Measurements from ENCODE around the gene INHA.

INHA gene

DNA sequence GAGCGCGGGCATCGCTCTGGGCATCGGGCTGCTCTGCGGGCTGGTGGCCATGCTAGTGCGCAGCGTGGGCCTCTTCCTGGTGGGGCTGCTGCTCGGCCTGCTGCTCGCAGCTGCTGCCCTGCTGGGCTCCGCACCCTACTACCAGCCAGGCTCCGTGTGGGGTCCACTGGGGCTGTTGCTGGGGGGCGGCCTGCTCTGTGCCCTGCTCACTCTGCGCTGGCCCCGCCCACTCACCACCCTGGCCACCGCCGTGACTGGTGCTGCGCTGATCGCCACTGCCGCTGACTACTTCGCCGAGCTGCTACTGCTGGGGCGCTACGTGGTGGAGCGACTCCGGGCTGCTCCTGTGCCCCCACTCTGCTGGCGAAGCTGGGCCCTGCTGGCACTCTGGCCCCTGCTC is 24.5 kb upstream of the INHA start:
- WGBS, 2 donors (ENCODE audit: extremely low coverage in 2 of 2, insufficient read length in 2 of 2, insufficient replicate concordance in 1 of 2): no CpG with 5 or more reads among the region's 26 CpGs
- no peak overlapping the region for H3K27ac ChIP-seq (replicated peaks; ENCODE audit: low read length)
- H4K8ac ChIP-seq (ENCODE audit: low read depth, low read length): no peak overlapping the region

GRCh38 chr2:219548990-219549389 is 23.1 kb upstream of the INHA start:
- peaks cover 0 to 3% of the 10 kb centered on the region in 2 donors for H3K9me3 ChIP-seq (replicated peaks in 1 of 2; ENCODE audit: control insufficient read depth in 2 of 2, insufficient read depth in 1 of 2, low read depth in 1 of 2, low read length in 2 of 2)
- no peak overlapping the region for H2BK5ac ChIP-seq (ENCODE audit: low read length)
- peaks cover 8% of the 10 kb centered on the region for H3K79me1 ChIP-seq (ENCODE audit: low read depth, low read length)
- peaks cover 13 to 15% of the 10 kb centered on the region in 2 donors for H3K4me1 ChIP-seq (ENCODE audit: control insufficient read depth in 2 of 2, insufficient read depth in 1 of 2, low read depth in 1 of 2, low read length in 2 of 2)
- no peak overlapping the region for H3K4me2 ChIP-seq (ENCODE audit: insufficient read depth, low read length, poor library complexity, severe bottlenecking)
- peaks cover 0 to 29% (median 0%) of the 10 kb centered on the region in 3 experiments for H3K27me3 ChIP-seq (ENCODE audit: control insufficient read depth in 3 of 3, insufficient read depth in 3 of 3, low read depth in 1 of 3, low read length in 3 of 3)
- no peak overlapping the region for H2AFZ ChIP-seq (ENCODE audit: low read length)
- H2BK120ac ChIP-seq (ENCODE audit: low read depth, low read length): no peak overlapping the region
- H4K91ac ChIP-seq (ENCODE audit: low read depth, low read length, poor library complexity): no peak overlapping the region
- no peak overlapping the region for H2AK5ac ChIP-seq (ENCODE audit: low read depth, low read length)
- no CpG with 5 or more reads among the region's 18 CpGs for whole genome bisulfite sequencing, 2 donors (ENCODE audit: extremely low coverage in 2 of 2, insufficient read length in 2 of 2, insufficient replicate concordance in 1 of 2)
- H3K18ac ChIP-seq (ENCODE audit: low read length): no peak overlapping the region
- H2BK15ac ChIP-seq (ENCODE audit: low read length): no peak overlapping the region
- H3K36me3 ChIP-seq (replicated peaks in 1 of 2; ENCODE audit: control insufficient read depth in 2 of 2, insufficient read depth in 2 of 2, low read length in 2 of 2): peaks cover under 1 to 23% of the 10 kb centered on the region in 2 donors
- H3K27ac ChIP-seq (replicated peaks; ENCODE audit: low read length): no peak overlapping the region
- no peak overlapping the region for H4K8ac ChIP-seq (ENCODE audit: low read depth, low read length)
- no peak for DNase-seq (ENCODE audit: low spot score)
- no peak overlapping the region for H3K4me3 ChIP-seq (ENCODE audit: low read length in 2 of 2)
- no peak overlapping the region for H3K4ac ChIP-seq (ENCODE audit: low read length)
- H3K14ac ChIP-seq (ENCODE audit: low read length): no peak overlapping the region
- no peak overlapping the region for H3K23ac ChIP-seq (ENCODE audit: low read depth, low read length, poor library complexity)
- H3K9ac ChIP-seq (ENCODE audit: low read depth, low read length, poor library complexity): no peak overlapping the region
- H2BK12ac ChIP-seq (ENCODE audit: low read length): no peak overlapping the region

More for the DNA sequence above, 24.5 kb upstream of the INHA start:
- Histone ChIP-seq H2BK15ac (ENCODE audit: low read length) (no peak overlapping the region), H2AK5ac (ENCODE audit: low read depth, low read length) (peak overlapping the region; percentile 28), H3K36me3 (replicated peaks in 1 of 2; ENCODE audit: control insufficient read depth in 2 of 2, insufficient read depth in 2 of 2, low read length in 2 of 2) (peaks cover 0 to 23% of the 10 kb centered on the region in 2 donors), H4K91ac (ENCODE audit: low read depth, low read length, poor library complexity) (no peak overlapping the region), H3K14ac (ENCODE audit: low read length) (no peak overlapping the region), H3K23ac (ENCODE audit: low read depth, low read length, poor library complexity) (peak overlapping the region; percentile 65), H3K79me1 (ENCODE audit: low read depth, low read length) (peaks cover 2% of the 10 kb centered on the region), H2BK120ac (ENCODE audit: low read depth, low read length) (no peak overlapping the region), H3K4me1 (ENCODE audit: control insufficient read depth in 2 of 2, insufficient read depth in 1 of 2, low read depth in 1 of 2, low read length in 2 of 2) (peaks cover 9 to 14% of the 10 kb centered on the region in 2 donors), H3K4me3 (ENCODE audit: low read length in 2 of 2) (no peak overlapping the region), H3K27me3 (ENCODE audit: control insufficient read depth in 3 of 3, insufficient read depth in 3 of 3, low read depth in 1 of 3, low read length in 3 of 3) (peaks cover 0 to 21% (median 0%) of the 10 kb centered on the region in 3 experiments), H2BK12ac (ENCODE audit: low read length) (no peak overlapping the region), H3K9ac (ENCODE audit: low read depth, low read length, poor library complexity) (no peak overlapping the region), H3K9me3 (replicated peaks in 1 of 2; ENCODE audit: control insufficient read depth in 2 of 2, insufficient read depth in 1 of 2, low read depth in 1 of 2, low read length in 2 of 2) (no peaks in the 10 kb centered on the region), H2AFZ (ENCODE audit: low read length) (no peak overlapping the region), H3K4me2 (ENCODE audit: insufficient read depth, low read length, poor library complexity, severe bottlenecking) (no peak overlapping the region), H3K4ac (ENCODE audit: low read length) (no peak overlapping the region), H2BK5ac (ENCODE audit: low read length) (peak overlapping the region; percentile 39), H3K18ac (ENCODE audit: low read length) (no peak overlapping the region)
- no peak for DNase-seq (ENCODE audit: low spot score)

GRCh38 chr2:219549619-219550018 is 22.5 kb upstream of the INHA start:
- peaks cover 8% of the 10 kb centered on the region for H3K79me1 ChIP-seq (ENCODE audit: low read depth, low read length)
- H2BK15ac ChIP-seq (ENCODE audit: low read length): no peak overlapping the region
- peaks cover 10 to 12% of the 10 kb centered on the region in 2 donors for H3K4me1 ChIP-seq (ENCODE audit: control insufficient read depth in 2 of 2, insufficient read depth in 1 of 2, low read depth in 1 of 2, low read length in 2 of 2)
- WGBS, 2 donors (ENCODE audit: extremely low coverage in 2 of 2, insufficient read length in 2 of 2, insufficient replicate concordance in 1 of 2): no CpG with 5 or more reads among the region's 9 CpGs
- H2AFZ ChIP-seq (ENCODE audit: low read length): no peak overlapping the region
- peaks cover 0 to 26% (median 0%) of the 10 kb centered on the region in 3 experiments for H3K27me3 ChIP-seq (ENCODE audit: control insufficient read depth in 3 of 3, insufficient read depth in 3 of 3, low read depth in 1 of 3, low read length in 3 of 3)
- H3K4me3 ChIP-seq (ENCODE audit: low read length in 2 of 2): no peak overlapping the region
- H4K91ac ChIP-seq (ENCODE audit: low read depth, low read length, poor library complexity): no peak overlapping the region
- H3K18ac ChIP-seq (ENCODE audit: low read length): no peak overlapping the region
- no peak overlapping the region for H4K8ac ChIP-seq (ENCODE audit: low read depth, low read length)
- peak overlapping the region; percentile 4 for H3K14ac ChIP-seq (ENCODE audit: low read length)
- DNase-seq (ENCODE audit: low spot score): no peak
- no peak overlapping the region for H3K27ac ChIP-seq (replicated peaks; ENCODE audit: low read length)
- H3K4ac ChIP-seq (ENCODE audit: low read length): no peak overlapping the region
- H2BK120ac ChIP-seq (ENCODE audit: low read depth, low read length): no peak overlapping the region
- H3K4me2 ChIP-seq (ENCODE audit: insufficient read depth, low read length, poor library complexity, severe bottlenecking): no peak overlapping the region
- H3K9me3 ChIP-seq (replicated peaks in 1 of 2; ENCODE audit: control insufficient read depth in 2 of 2, insufficient read depth in 1 of 2, low read depth in 1 of 2, low read length in 2 of 2): peaks cover 0 to 3% of the 10 kb centered on the region in 2 donors
- H2BK5ac ChIP-seq (ENCODE audit: low read length): no peak overlapping the region
- no peak overlapping the region for H2AK5ac ChIP-seq (ENCODE audit: low read depth, low read length)
- H2BK12ac ChIP-seq (ENCODE audit: low read length): no peak overlapping the region
- no peak overlapping the region for H3K23ac ChIP-seq (ENCODE audit: low read depth, low read length, poor library complexity)
- peaks cover 3 to 29% of the 10 kb centered on the region in 2 donors for H3K36me3 ChIP-seq (replicated peaks in 1 of 2; ENCODE audit: control insufficient read depth in 2 of 2, insufficient read depth in 2 of 2, low read length in 2 of 2)
- no peak overlapping the region for H3K9ac ChIP-seq (ENCODE audit: low read depth, low read length, poor library complexity)

DNA sequence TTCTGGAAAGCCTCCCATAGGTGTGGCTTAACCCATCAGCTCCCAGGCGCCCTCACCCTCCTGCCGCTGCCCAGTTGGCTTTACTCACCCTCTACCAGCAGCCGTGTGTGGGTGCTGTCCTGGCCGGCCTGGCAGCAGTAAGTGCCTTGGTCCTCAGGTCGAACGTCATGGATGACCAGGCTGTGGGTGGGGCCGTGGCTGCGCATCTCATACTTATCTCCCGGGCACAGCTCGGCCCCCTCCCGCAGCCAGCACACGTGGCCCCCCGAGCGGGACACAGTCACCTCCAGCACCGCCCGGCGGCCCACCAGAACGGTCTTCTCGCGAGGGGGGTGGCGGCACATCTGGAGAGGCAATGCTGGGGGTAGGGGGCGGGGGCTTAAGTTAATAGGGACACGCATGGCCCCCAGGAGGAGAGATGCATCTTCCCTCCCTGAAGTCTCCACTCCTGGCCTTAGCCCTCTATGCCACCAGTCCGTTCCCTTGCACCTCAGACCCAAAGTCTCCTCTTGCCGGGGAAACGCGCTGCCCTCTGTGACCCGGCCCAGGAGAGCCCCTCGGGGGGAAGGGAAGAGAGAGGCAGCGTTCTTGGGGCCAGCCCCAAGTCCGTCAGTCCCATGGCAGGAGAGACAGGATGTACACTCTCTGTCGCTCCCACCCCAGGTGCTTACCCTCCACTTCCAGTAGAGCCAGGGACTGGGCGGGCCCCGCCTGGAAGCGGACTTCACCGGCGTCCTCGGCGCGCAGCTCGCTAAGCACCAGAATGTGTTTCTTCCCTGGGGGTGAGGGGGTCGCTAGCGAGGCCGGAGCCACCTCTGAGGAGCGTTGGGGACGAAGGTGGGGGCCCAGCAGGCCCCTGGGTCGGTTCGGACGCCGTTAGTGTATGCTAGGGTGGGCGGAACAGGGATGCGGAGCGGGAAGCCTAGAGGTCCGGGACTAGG is 20.4 kb upstream of the INHA start:
- Histone ChIP-seq H2AK5ac (ENCODE audit: low read depth, low read length) (peak overlapping the region; percentile 84), H4K91ac (ENCODE audit: low read depth, low read length, poor library complexity) (no peak overlapping the region), H4K8ac (ENCODE audit: low read depth, low read length) (peak overlapping the region; percentile 45), H2BK120ac (ENCODE audit: low read depth, low read length) (no peak overlapping the region), H3K79me1 (ENCODE audit: low read depth, low read length) (peaks cover 10% of the 10 kb centered on the region), H2BK12ac (ENCODE audit: low read length) (no peak overlapping the region), H3K9ac (ENCODE audit: low read depth, low read length, poor library complexity) (peak overlapping the region; percentile 79), H2AFZ (ENCODE audit: low read length) (peak overlapping the region; percentile 99), H3K9me3 (replicated peaks in 1 of 2; ENCODE audit: control insufficient read depth in 2 of 2, insufficient read depth in 1 of 2, low read depth in 1 of 2, low read length in 2 of 2) (peaks cover 0 to 3% of the 10 kb centered on the region in 2 donors), H3K23ac (ENCODE audit: low read depth, low read length, poor library complexity) (peak overlapping the region; percentile 80), H3K4me2 (ENCODE audit: insufficient read depth, low read length, poor library complexity, severe bottlenecking) (peak overlapping the region; percentile 100), H3K4me1 (ENCODE audit: control insufficient read depth in 2 of 2, insufficient read depth in 1 of 2, low read depth in 1 of 2, low read length in 2 of 2) (peaks cover 9 to 10% of the 10 kb centered on the region in 2 donors), H3K4ac (ENCODE audit: low read length) (no peak overlapping the region), H3K4me3 (ENCODE audit: low read length in 2 of 2) (peak overlapping the region; percentile 78 to 85), H3K27me3 (ENCODE audit: control insufficient read depth in 3 of 3, insufficient read depth in 3 of 3, low read depth in 1 of 3, low read length in 3 of 3) (peaks cover 0 to 23% (median 0%) of the 10 kb centered on the region in 3 experiments), H2BK5ac (ENCODE audit: low read length) (peak overlapping the region; percentile 39), H3K36me3 (replicated peaks in 1 of 2; ENCODE audit: control insufficient read depth in 2 of 2, insufficient read depth in 2 of 2, low read length in 2 of 2) (peaks cover 11 to 40% of the 10 kb centered on the region in 2 donors), H2BK15ac (ENCODE audit: low read length) (peak overlapping the region; percentile 85), H3K27ac (replicated peaks; ENCODE audit: low read length) (no peak overlapping the region), H3K18ac (ENCODE audit: low read length) (peak overlapping the region; percentile 97), H3K14ac (ENCODE audit: low read length) (peak overlapping the region; percentile 89)
- DNase-seq (ENCODE audit: low spot score): no peak
- WGBS, 2 donors (ENCODE audit: extremely low coverage in 2 of 2, insufficient read length in 2 of 2, insufficient replicate concordance in 1 of 2): no CpG with 5 or more reads among the region's 54 CpGs
